Gastrocnemius medialis (tissue), 4 donors: ENCODE data around the gene PLPPR2. TPM values are rescaled to one million over a fixed set of nuclear protein-coding genes. Genes with fewer than 3 reads are reported as not detected.
"Not testable (repeated sequence)": the region's sequence is repeated elsewhere in the genome, so short reads cannot be mapped to it uniquely, and the experiment has no call there.

Experiments
- ATAC-seq, 2 donors: fragments of 150-250 bp; one replicate each; pipeline ENCODE4 v1.9.1; 2016
- DNase-seq, 2 donors: peaks; one replicate each; pipeline ENCODE4 v3.0.0-alpha.2; 2019
- H3K27ac ChIP-seq, 4 donors: fragments of 200-600 bp; sonication (generic); 1 replicate in 1 of 4; 2 replicates in 3 of 4; pipeline ENCODE4 v1.5.1; 2016 to 2018; ENCODE audit warnings: mild to moderate bottlenecking in 2 of 4, moderate library complexity in 1 of 4
- H3K27me3 ChIP-seq, 3 donors: fragments of 200-600 bp; sonication (generic) in 2 of 3; 1 replicate in 1 of 3; 2 replicates in 2 of 3; pipeline versions ENCODE4 v1.5.1 to v1.6.0; 2016 to 2019; ENCODE audit warnings: mild to moderate bottlenecking in 1 of 3, moderate library complexity in 1 of 3
- H3K36me3 ChIP-seq, 2 donors: fragments of 200-600 bp; sonication (generic) in 1 of 2; one replicate each; pipeline ENCODE4 v1.5.1; 2017 to 2018
- H3K4me1 ChIP-seq, 2 donors: fragments of 200-600 bp; sonication (generic) in 1 of 2; one replicate each; pipeline ENCODE4 v1.5.1; 2016 to 2017; ENCODE audit warnings: mild to moderate bottlenecking in 2 of 2
- H3K4me3 ChIP-seq, 4 donors: fragments of 200-600 bp; sonication (generic) in 3 of 4; 1 replicate in 1 of 4; 2 replicates in 3 of 4; pipeline ENCODE4 v1.5.1; 2016 to 2019; ENCODE audit warnings: mild to moderate bottlenecking in 2 of 4
- H3K9me3 ChIP-seq, 3 donors: fragments of 200-600 bp; sonication (generic) in 2 of 3; 1 replicate in 1 of 3; 2 replicates in 2 of 3; pipeline ENCODE4 v1.5.1; 2016 to 2019
- POLR2A ChIP-seq, 2 donors: fragments of 450-650 bp; IDR thresholded peaks; one replicate each; pipeline ENCODE4 v1.6.1; 2017; ENCODE audit warnings: antibody characterized with exemption in 2 of 2, mild to moderate bottlenecking in 2 of 2, moderate library complexity in 2 of 2
- in situ Hi-C, 4 donors: fragments of 200-750 bp; cut with MboI; loops; one replicate each; pipeline versions ENCODE4 v1.15.0 to v1.8.0; 2017; ENCODE audit warnings: low sequenced_read_pairs in 4 of 4
- intact Hi-C: fragments of 100-400 bp; cut with DNase I; formaldehyde crosslinking; loops from one replicate; pipeline ENCODE4 v1.15.1; 2023; ENCODE audit warnings: low total_unique reads
- total RNA-seq, 4 donors: library from RNA; depleted of rRNA; stranded (reverse); fragments of >200 nt; gene quantifications; one replicate each; pipeline versions ENCODE4 v1.1.0 to v1.2.3, GENCODE V29; 2016
- TF ChIP-seq, protein P1 (sequence below), 5 experiments: fragments of 450-650 bp in 3 of 5; fragments of 200-600 bp in 2 of 5; sonication (generic) in 2 of 5; IDR thresholded peaks in 4 of 5; conservative IDR thresholded peaks in 1 of 5; 1 replicate in 4 of 5; 2 replicates in 1 of 5; pipeline ENCODE4 v1.5.1; 2016 to 2019; ENCODE audit warnings: antibody characterized with exemption in 5 of 5, mild to moderate bottlenecking in 3 of 5, moderate library complexity in 3 of 5

Gene PLPPR2
- total RNA-seq, 4 donors from 2014 or later = 18.6 to 46.2 (median 36.9) TPM

GRCh38 chr19:11346104-11346940, 8.9 kb upstream of the PLPPR2 start, which contains the start of the genes CCDC159 and TMEM205:
Gene CCDC159, plus strand, starts transcription at chr19:11346519. Its CDS starts 88 bp downstream, at chr19:11346607.
Gene TMEM205, minus strand, starts transcription at chr19:11346268. Its CDS starts 649 bp downstream, at chr19:11345619.
- H3K36me3 ChIP-seq = peaks cover 0 to 17% of the 10 kb centered on the region in 2 donors
- no peaks in the 10 kb centered on the region for H3K9me3 ChIP-seq
- TF ChIP-seq, protein P1, sequence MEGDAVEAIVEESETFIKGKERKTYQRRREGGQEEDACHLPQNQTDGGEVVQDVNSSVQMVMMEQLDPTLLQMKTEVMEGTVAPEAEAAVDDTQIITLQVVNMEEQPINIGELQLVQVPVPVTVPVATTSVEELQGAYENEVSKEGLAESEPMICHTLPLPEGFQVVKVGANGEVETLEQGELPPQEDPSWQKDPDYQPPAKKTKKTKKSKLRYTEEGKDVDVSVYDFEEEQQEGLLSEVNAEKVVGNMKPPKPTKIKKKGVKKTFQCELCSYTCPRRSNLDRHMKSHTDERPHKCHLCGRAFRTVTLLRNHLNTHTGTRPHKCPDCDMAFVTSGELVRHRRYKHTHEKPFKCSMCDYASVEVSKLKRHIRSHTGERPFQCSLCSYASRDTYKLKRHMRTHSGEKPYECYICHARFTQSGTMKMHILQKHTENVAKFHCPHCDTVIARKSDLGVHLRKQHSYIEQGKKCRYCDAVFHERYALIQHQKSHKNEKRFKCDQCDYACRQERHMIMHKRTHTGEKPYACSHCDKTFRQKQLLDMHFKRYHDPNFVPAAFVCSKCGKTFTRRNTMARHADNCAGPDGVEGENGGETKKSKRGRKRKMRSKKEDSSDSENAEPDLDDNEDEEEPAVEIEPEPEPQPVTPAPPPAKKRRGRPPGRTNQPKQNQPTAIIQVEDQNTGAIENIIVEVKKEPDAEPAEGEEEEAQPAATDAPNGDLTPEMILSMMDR (IDR thresholded peaks at IDR 0.05 in 4 of 5, conservative IDR thresholded peaks at IDR 0.05 in 1 of 5) = peak in 1 of 5 experiments; percentile 11
- peak; percentile 75 to 91 for TF ChIP-seq POLR2A (IDR thresholded peaks at IDR 0.05)
- ATAC-seq (peak; percentile 95), DNase-seq (peak; percentile 99)
- intact Hi-C loops (loop anchor here (1.0 kb wide), 1 partner anchor 28 kb away; the partner anchor contains the start of gene SWSAP1), in situ Hi-C loops (no loop called here)
- peak within 1 kb of the TSS; percentile 78 to 92 (median 84) for H3K4me3 ChIP-seq
- H3K27me3 ChIP-seq = no peaks in the 10 kb centered on the region
- H3K4me1 ChIP-seq = peaks cover 21 to 22% of the 10 kb centered on the region in 2 donors
- H3K27ac ChIP-seq = peak within 1 kb of the TSS; percentile 91 to 93 (median 93)

- H3K4me1 ChIP-seq = peaks cover 21 to 22% of the 10 kb centered on the region in 2 donors
- H3K36me3 ChIP-seq = peaks cover 0 to 6% of the 10 kb centered on the region in 2 donors
- H3K4me3 ChIP-seq = no peak overlapping the region
- TF ChIP-seq, protein P1 (IDR thresholded peaks at IDR 0.05 in 4 of 5, conservative IDR thresholded peaks at IDR 0.05 in 1 of 5) = no peak
- TF ChIP-seq POLR2A (IDR thresholded peaks at IDR 0.05) = no peak
- ATAC-seq = no peak
- no peaks in the 10 kb centered on the region for H3K27me3 ChIP-seq
- peak overlapping the region; percentile 91 to 93 (median 93) for H3K27ac ChIP-seq
- no peak for DNase-seq
- H3K9me3 ChIP-seq = no peaks in the 10 kb centered on the region
- in situ Hi-C loops = no loop called here
- intact Hi-C loops = no loop called here
These were observed 7.6 kb upstream of the PLPPR2 start for GRCh38 chr19:11347546-11348039.

- H3K27ac ChIP-seq = no peak overlapping the region
- H3K9me3 ChIP-seq = no peaks in the 10 kb centered on the region
- H3K36me3 ChIP-seq = no peaks in the 10 kb centered on the region
- no peak overlapping the region for H3K4me3 ChIP-seq
- no peak for ATAC-seq
- intact Hi-C loops (no loop called here), in situ Hi-C loops (no loop called here)
- H3K27me3 ChIP-seq = no peaks in the 10 kb centered on the region
- TF ChIP-seq, protein P1 (IDR thresholded peaks at IDR 0.05 in 4 of 5, conservative IDR thresholded peaks at IDR 0.05 in 1 of 5) = no peak
- TF ChIP-seq POLR2A (IDR thresholded peaks at IDR 0.05) = no peak
- no peak for DNase-seq
- H3K4me1 ChIP-seq = peaks cover 19 to 20% of the 10 kb centered on the region in 2 donors
These were observed 6.1 kb upstream of the PLPPR2 start for GRCh38 chr19:11349171-11349570.

- H3K4me3 ChIP-seq, H3K4me1 ChIP-seq, H3K27ac ChIP-seq, ATAC-seq, H3K9me3 ChIP-seq, DNase-seq, H3K36me3 ChIP-seq, intact Hi-C loops, in situ Hi-C loops, H3K27me3 ChIP-seq: not testable (repeated sequence)
These were observed 1.1 kb upstream of the PLPPR2 start for GRCh38 chr19:11354102-11354501.

DNA sequence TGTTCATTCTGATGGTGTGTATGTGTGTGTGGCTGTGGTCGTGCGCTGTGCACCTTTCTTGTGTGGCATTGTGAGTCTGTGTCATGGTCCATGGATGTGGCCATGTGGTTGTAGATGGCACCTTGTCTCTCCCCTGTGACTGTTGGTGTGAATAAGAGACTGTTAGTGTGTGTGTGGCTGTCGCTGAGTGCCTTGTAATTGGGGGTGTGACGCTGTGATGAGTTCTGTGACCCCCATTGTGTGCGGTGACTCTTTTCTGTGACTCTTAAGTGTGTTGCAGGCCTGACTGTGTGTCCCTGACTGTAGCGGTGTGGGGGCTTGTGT, 804 bp downstream of the PLPPR2 start:
- no peak for DNase-seq
- no peak for ATAC-seq
- in situ Hi-C loops (no loop called here), intact Hi-C loops (no loop called here)
- H3K36me3 ChIP-seq = peaks cover 0 to 6% of the 10 kb centered on the region in 2 donors
- no peaks in the 10 kb centered on the region for H3K27me3 ChIP-seq
- TF ChIP-seq, protein P1 (IDR thresholded peaks at IDR 0.05 in 4 of 5, conservative IDR thresholded peaks at IDR 0.05 in 1 of 5) = no peak
- TF ChIP-seq POLR2A (IDR thresholded peaks at IDR 0.05) = no peak
- peaks cover 0 to 7% of the 10 kb centered on the region in 2 donors for H3K4me1 ChIP-seq
- H3K4me3 ChIP-seq = peak overlapping the region; percentile 67 to 91 (median 78)
- no peaks in the 10 kb centered on the region for H3K9me3 ChIP-seq
- peak overlapping the region in 1 of 4 donors; percentile 76 for H3K27ac ChIP-seq
